Right hindlimb (tissue), 1 donor: ENCODE measurements around the gene SLC25A48.

ENCODE experiments used
- DNase-seq: peaks from one replicate; pipeline ENCODE4 v3.0.0-alpha.2; 2018

Gene SLC25A48, protein sequence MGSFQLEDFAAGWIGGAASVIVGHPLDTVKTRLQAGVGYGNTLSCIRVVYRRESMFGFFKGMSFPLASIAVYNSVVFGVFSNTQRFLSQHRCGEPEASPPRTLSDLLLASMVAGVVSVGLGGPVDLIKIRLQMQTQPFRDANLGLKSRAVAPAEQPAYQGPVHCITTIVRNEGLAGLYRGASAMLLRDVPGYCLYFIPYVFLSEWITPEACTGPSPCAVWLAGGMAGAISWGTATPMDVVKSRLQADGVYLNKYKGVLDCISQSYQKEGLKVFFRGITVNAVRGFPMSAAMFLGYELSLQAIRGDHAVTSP

GRCh38 chr5:135834639-135835529 lies at the start of gene SLC25A48:
Gene SLC25A48, plus strand, starts transcription at chr5:135834663. Its CDS starts 185 bp downstream, at chr5:135834848.
- DNase-seq, result peak; percentile 52

- DNase-seq, result no peak
These were observed 33.8 kb upstream of the SLC25A48 start for GRCh38 chr5:135800656-135801055.

DNA sequence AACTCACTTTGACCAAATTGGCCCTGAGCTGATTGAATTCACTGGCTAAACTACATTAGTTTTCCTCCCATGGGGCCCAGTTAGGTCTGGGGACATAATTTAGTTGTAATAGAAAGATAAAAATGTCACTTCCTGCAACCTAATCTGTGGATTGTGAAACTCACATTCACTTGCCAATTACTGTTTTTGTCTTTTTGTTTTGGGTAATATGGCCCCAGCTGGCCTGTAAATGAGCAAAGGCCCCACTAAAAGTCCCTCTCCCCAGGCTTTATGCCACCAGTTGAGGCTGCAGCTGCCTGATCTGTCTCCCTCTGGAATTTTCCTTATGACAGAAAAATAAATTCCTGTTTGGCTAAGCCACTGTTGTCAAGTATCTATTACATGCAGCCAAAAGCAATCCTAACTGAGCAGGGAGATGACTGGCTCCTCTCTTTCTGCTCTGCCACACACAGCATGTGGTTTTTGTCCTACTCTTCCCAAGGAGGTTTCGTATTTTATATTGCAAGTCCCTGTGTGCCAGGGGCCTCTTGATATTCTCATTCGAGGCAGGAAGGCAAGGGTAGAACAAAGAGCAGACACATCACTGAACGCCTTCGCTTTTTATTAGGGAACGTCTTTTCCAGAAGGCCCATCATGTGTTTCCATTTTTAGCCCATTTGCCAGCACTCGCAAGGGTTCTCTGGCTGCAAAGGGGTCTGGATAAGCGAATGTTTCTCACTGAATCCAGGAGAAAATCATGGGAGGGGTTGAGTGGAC lies 24.1 kb upstream of the SLC25A48 start:
- DNase-seq, result no peak

GRCh38 chr5:135811007-135811406 lies 23.5 kb upstream of the SLC25A48 start:
- DNase-seq, result no peak

GRCh38 chr5:135813758-135814157 lies 20.7 kb upstream of the SLC25A48 start:
- no peak for DNase-seq

- DNase-seq, result no peak
These were observed 20.1 kb upstream of the SLC25A48 start for GRCh38 chr5:135814316-135814715.

DNA sequence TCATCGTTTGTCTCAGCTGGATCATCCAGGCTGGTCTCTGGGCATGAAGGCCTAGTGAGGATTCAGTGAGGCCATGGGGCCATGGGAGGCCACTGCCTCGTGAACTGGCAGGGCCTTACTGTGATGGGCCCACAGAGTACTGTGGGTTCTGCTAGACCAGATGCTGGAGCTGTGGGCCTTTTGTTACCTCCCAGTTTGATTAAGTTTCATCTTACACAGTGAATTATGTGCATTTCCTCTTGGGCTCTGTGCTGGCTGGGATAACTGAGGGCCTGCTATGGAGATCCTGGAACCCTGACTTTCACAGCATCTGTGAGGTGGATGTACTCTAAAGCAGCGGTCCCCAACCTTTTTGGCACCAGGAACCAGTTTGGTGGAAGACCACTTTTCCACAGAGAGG lies 19.7 kb upstream of the SLC25A48 start:
- DNase-seq, result no peak

DNA sequence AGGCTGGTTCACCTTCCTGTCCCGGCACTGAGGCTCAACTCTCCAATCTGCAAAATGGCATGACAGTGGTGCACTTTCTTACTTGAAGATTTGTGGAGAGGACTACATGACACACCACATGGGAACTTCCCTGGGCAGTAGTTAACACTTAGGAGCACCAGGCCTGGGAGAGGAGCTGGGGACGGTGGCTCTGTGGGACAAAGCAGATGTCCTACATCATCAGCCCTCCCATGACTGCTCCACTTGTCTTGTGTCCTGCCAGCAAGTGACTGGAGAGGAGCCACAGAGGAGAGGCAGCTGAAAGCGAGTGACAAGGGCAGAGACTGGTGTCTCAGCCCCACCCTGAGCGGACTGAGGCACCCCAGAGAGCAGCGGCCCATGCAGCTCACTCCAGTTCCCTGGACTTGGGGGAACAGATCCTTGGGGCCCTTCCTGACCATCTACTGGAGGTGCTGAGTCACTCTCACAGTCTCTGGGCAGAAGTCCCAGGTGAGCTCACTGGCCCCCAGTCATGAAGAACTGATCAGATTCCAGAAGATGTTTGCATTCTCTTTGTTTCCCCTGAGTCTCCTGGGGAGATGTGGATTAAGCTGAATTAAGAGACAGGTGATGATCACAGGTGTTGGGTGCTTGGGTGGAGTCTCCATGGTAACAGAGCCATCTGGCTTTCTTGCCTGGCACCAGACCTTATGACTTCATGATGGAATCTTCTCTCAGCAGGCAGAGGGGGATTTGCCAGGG lies 13.2 kb upstream of the SLC25A48 start:
- DNase-seq, result peak; percentile 35

GRCh38 chr5:135821802-135822201 lies 12.7 kb upstream of the SLC25A48 start:
- DNase-seq, result peak; percentile 20

DNA sequence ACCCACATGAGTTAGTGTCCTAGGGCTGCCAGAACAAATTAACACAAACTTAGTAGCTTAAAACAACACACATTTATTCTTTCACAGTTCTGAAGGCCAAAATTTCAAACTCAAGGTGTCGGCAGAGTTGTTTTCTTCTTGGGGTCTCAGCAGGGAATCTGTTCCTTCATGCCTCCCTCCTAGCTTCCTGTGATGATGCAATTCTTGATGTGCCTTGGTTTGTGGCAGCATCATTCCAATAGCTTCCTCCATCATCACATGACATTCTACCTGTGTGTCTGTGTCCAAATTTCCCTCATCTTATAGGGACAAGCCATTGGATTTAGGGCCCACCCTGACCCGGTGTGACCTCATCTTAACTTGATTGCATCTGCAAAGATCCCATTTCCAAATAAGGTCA lies 12.2 kb upstream of the SLC25A48 start:
- DNase-seq, result no peak

GRCh38 chr5:135822959-135823358 lies 11.5 kb upstream of the SLC25A48 start:
- peak; percentile 14 for DNase-seq

DNA sequence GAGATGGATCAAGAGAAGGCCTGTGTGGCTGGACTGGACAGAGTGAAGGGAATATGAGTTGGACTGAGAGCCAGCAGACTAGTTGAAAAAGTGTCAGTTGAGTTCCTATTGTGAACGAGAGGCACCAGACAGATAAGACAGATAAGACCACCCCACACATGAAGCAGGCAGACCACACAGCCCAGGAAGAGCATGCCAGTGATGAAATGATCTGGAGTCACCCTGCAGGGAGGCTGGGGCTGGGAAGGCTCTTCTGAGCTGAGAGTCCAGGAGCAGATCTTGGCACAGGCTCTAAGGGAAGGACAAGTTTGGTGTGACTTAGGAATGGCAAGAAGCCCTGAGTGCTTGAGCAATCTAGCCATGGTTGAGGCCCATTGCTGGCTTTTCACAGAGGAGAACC lies 10.6 kb upstream of the SLC25A48 start:
- no peak for DNase-seq

DNA sequence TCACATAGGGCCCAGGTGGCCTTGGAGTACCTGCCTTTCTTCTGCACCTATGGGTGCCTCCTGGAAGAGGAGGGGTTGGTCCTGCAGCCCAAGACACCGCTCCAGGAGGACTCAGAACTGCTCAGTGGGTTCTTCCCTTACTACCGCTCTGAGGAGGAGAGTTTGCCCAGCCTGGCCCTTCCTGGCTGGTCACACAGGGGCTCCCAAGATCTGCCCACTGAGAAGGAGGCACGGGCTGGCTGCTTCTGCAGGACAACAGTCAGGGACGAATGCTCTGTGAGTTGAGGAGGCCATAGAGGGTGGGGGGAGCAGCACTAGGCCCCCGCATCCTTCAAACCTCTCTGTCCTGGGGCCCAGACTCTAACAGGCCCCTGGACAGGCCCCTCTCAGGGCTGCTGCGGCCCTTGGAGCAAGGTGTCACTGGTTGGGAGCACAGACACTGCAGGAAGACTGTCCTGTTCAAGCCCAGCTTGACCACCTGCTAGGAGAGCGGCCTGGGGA lies 9.9 kb upstream of the SLC25A48 start:
- DNase-seq, result no peak

DNA sequence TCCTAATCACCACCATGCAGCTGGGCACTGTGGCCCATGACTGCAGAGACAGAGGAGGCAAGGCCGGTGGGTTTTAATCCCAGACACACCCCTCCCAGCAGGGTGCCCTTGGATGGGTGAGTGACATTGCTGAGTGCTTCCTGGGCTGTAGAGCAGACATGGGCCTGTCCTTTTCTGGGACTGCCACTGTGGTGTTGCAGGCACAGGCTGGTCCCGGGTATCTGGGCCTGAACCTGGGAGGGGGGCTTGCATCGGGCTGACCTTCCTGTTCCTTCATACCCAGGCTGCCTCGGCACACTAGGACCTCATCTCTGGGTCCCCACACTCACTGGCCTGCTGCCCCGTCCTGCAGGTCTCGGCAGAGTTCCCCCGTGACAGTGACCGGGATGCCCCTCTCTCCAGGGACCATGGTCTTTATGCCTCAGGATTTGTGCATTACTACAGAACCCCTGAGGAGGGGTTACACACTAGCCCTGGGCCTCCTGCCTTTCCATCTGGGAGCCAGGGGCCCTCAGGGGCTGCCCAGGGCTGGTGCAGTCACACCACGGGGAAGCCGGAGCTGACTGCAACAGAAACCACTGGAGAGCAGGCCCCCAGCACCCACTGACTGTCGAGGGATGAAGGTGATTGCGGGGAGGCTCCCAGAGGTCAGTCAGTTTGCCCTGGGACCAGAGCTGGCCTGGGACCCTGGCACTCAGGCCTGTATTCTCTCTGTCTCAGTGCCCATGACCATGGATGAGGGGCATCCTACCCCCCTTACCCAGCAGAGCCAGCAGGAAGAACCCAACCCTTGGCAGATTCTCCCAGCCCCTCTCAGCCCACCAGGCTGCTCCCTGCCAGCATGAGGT lies 8.9 kb upstream of the SLC25A48 start:
- peak; percentile 15 for DNase-seq

DNA sequence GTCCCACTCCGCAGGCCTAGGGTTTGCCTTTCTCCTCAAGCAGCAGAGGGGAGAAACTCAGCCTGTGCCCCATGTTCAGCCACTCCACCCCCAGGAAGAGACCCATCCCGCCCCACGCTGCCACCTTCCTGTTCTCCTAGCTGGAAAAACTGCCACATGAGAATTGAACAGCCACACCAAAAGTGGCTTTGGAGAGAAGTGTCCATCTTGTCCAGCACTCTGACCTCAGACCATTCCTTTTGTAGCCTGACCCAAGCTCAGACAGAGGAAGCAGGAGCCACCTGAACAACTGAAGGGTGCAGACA lies 8.3 kb upstream of the SLC25A48 start:
- DNase-seq, result no peak

DNA sequence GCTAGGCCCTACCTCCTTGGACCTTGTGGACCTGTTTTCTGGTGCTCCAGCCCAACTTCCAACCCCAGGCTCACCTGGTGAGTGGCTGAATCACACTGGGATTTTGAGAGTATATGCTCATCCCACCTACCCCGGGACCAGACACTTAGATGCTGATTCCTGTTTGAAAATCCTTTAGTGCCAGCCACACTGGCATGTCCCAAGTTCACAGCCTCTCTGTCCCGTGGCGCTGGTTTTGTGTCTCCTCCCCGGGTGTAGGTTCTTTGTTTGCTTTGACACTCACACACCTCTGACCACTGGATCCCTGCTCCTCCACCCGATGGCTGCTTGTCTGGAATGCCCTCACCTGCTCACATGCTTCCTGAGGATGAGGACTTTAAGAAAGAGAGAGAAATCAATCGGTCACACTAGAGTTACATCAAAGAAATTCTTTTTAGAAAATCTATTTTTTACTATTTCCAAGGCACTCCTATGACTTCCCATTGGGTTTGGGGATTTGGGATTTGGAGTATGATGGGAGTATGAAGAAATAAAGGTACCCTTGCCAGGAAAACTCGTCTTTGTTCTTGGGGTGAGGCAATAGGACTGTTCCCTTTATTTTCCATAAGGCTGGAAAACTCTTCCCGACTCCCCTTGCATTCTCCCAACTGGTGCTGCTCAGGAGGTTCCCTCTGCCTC lies 7.3 kb upstream of the SLC25A48 start:
- DNase-seq, result no peak

GRCh38 chr5:135827965-135828781 lies 6.3 kb upstream of the SLC25A48 start:
- DNase-seq, result no peak

GRCh38 chr5:135828782-135829127 lies 5.7 kb upstream of the SLC25A48 start:
- DNase-seq, result no peak

GRCh38 chr5:135829179-135829578 lies 5.3 kb upstream of the SLC25A48 start:
- no peak for DNase-seq

- peak; percentile 74 for DNase-seq
These were observed 4.6 kb upstream of the SLC25A48 start for GRCh38 chr5:135829681-135830383.
